Trophoblast cell (in vitro differentiated cells and primary cell): Measurements from ENCODE around the gene AURKA.

ENCODE experiments used
- DNase-seq, 2 donors: peaks; one replicate each; pipeline ENCODE4 v3.0.0-alpha.2; 2016
- H2AFZ ChIP-seq: 2 replicates; pipeline ENCODE4 v1.6.1; 2013; ENCODE audit warnings: low read length, moderate library complexity, mild to moderate bottlenecking; ENCODE audit not compliant: insufficient read depth, poor library complexity
- H2AK5ac ChIP-seq: 2 replicates; pipeline ENCODE4 v1.6.1; 2013; ENCODE audit warnings: mild to moderate bottlenecking, low read length
- H2BK120ac ChIP-seq: 2 replicates; pipeline ENCODE4 v1.6.1; 2013; ENCODE audit warnings: low read length, mild to moderate bottlenecking, moderate library complexity; ENCODE audit not compliant: insufficient read depth, poor library complexity
- H2BK12ac ChIP-seq: 2 replicates; pipeline ENCODE4 v1.6.1; 2013; ENCODE audit warnings: mild to moderate bottlenecking, low read length, moderate library complexity
- H2BK5ac ChIP-seq: 2 replicates; pipeline ENCODE4 v1.6.1; 2013; ENCODE audit warnings: low read length, low read depth, moderate library complexity, mild to moderate bottlenecking; ENCODE audit not compliant: poor library complexity
- H3K14ac ChIP-seq: 2 replicates; pipeline ENCODE4 v1.6.1; 2013; ENCODE audit warnings: mild to moderate bottlenecking, low read length
- H3K18ac ChIP-seq: 2 replicates; pipeline ENCODE4 v1.6.1; 2013; ENCODE audit warnings: mild to moderate bottlenecking, low read length
- H3K23ac ChIP-seq: 2 replicates; pipeline ENCODE4 v1.6.1; 2013; ENCODE audit warnings: low read length
- H3K27ac ChIP-seq: 2 replicates; pipeline ENCODE4 v1.5.1; 2013; ENCODE audit warnings: low read depth, mild to moderate bottlenecking, inconsistent platforms, low read length, moderate library complexity
- H3K27me3 ChIP-seq: 2 replicates; pipeline ENCODE4 v1.6.1; 2013; ENCODE audit warnings: inconsistent platforms, mild to moderate bottlenecking, low read length, moderate library complexity; ENCODE audit not compliant: insufficient read depth
- H3K36me3 ChIP-seq, 2 experiments: 1 replicate in 1 of 2; 2 replicates in 1 of 2; pipeline ENCODE4 v1.6.1; 2013; ENCODE audit warnings: low read length in 2 of 2, mild to moderate bottlenecking in 2 of 2, moderate library complexity in 1 of 2; ENCODE audit not compliant: insufficient read depth in 2 of 2, control insufficient read depth in 1 of 2
- H3K4ac ChIP-seq: 2 replicates; pipeline ENCODE4 v1.6.1; 2013; ENCODE audit warnings: low read depth, mild to moderate bottlenecking, low read length, moderate library complexity
- H3K4me1 ChIP-seq, 2 experiments: 1 replicate in 1 of 2; 2 replicates in 1 of 2; pipeline ENCODE4 v1.6.1; 2013; ENCODE audit warnings: low read length in 2 of 2, mild to moderate bottlenecking in 2 of 2, moderate library complexity in 1 of 2; ENCODE audit not compliant: insufficient read depth in 2 of 2, control insufficient read depth in 1 of 2
- H3K4me2 ChIP-seq: 2 replicates; pipeline ENCODE4 v1.6.1; 2013; ENCODE audit warnings: inconsistent platforms, mild to moderate bottlenecking, low read length, moderate library complexity
- H3K4me3 ChIP-seq: 2 replicates; pipeline ENCODE4 v1.5.1; 2013; ENCODE audit warnings: mild to moderate bottlenecking, low read depth, low read length, inconsistent platforms
- H3K79me1 ChIP-seq: one replicate; pipeline ENCODE4 v1.6.1; 2013; ENCODE audit warnings: low read length
- H3K79me2 ChIP-seq: 2 replicates; pipeline ENCODE4 v1.6.1; 2013; ENCODE audit warnings: low read length, mild to moderate bottlenecking; ENCODE audit not compliant: control insufficient read depth, insufficient read depth, poor library complexity
- H3K9ac ChIP-seq: 2 replicates; pipeline ENCODE4 v1.6.1; 2013; ENCODE audit warnings: mild to moderate bottlenecking, low read length
- H3K9me3 ChIP-seq: 2 replicates; pipeline ENCODE4 v1.6.1; 2013; ENCODE audit warnings: low read depth, mild to moderate bottlenecking, control low read depth, inconsistent platforms, low read length; ENCODE audit not compliant: insufficient read depth
- H4K12ac ChIP-seq: 2 replicates; pipeline ENCODE4 v1.6.1; 2013; ENCODE audit warnings: low read depth, mild to moderate bottlenecking, low read length, moderate library complexity
- H4K8ac ChIP-seq: 2 replicates; pipeline ENCODE4 v1.6.1; 2013; ENCODE audit warnings: low read depth, mild to moderate bottlenecking, low read length, moderate library complexity
- H4K91ac ChIP-seq: one replicate; pipeline ENCODE4 v1.6.1; 2013; ENCODE audit warnings: low read depth, mild to moderate bottlenecking, low read length, moderate library complexity
- WGBS: extraction: QIAGEN DNeasy Blood & Tissue Kit; methylation state at CpG from one replicate; pipeline ENCODE4 v1.1.7; 2013; ENCODE audit warnings: missing lambda C conversion rate; ENCODE audit not compliant: insufficient read length, insufficient coverage; ENCODE audit errors: extremely low coverage; 5-methylcytosine and 5-hydroxymethylcytosine counted together

The AURKA gene

DNA sequence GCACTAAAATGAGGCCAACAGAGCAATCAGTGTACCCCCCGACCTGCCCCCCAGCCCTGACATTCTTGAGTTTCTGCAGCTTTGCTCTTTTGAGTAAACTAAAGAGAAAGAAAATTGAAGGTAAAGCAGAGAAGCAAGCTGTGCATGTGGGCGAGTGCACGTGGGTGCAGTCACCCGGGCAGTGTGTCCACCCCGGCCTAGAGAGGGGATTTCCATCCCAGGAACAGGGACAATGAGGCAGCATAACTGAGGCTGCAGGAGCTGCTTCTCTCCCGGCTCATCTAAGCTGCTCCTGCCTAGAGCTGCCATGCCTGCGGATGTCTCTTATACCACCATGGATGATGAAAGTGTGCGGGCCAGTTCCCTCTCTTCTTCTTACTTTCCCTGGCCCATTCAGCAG lies 36.9 kb upstream of the AURKA start:
- H2BK12ac ChIP-seq = no peak overlapping the region
- no peaks in the 10 kb centered on the region for H3K27me3 ChIP-seq
- H3K4ac ChIP-seq = no peak overlapping the region
- no peak overlapping the region for H3K4me2 ChIP-seq
- no peak overlapping the region for H3K18ac ChIP-seq
- no peak overlapping the region for H4K8ac ChIP-seq
- no peaks in the 10 kb centered on the region for H3K79me2 ChIP-seq
- no peak overlapping the region for H4K12ac ChIP-seq
- H3K4me1 ChIP-seq = peaks cover 0 to 4% of the 10 kb centered on the region in 2 experiments
- no peak overlapping the region for H2AFZ ChIP-seq
- H3K14ac ChIP-seq = no peak overlapping the region
- H2BK5ac ChIP-seq = no peak overlapping the region
- H4K91ac ChIP-seq = no peak overlapping the region
- no peak overlapping the region for H3K27ac ChIP-seq
- H3K9me3 ChIP-seq = no peaks in the 10 kb centered on the region
- no peak for DNase-seq
- H3K23ac ChIP-seq = no peak overlapping the region
- H3K4me3 ChIP-seq = no peak overlapping the region
- no peak overlapping the region for H2BK120ac ChIP-seq
- H3K9ac ChIP-seq = no peak overlapping the region
- no peaks in the 10 kb centered on the region for H3K79me1 ChIP-seq
- WGBS = no CpG with 5 or more reads among the region's 8 CpGs
- no peak overlapping the region for H2AK5ac ChIP-seq
- no peaks in the 10 kb centered on the region for H3K36me3 ChIP-seq

DNA sequence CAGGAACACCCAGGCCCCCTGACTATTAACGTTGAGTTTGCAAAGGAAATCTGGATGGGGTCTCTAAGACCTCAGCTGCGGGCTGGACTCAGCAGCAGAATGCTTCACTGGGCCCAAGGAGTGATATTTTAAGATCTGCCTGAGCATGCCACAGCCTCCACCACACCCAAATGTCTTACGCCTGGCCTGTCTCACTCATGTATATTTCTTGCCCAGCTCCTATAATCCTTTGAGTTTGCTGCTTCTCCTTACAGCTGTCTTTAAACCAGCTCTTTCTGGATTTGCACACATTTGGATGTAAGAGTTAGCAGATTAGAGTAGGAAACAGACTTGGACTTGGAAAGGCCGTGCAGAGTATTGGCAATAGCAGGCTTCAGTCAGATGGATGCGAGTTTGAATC lies 36.4 kb upstream of the AURKA start:
- H3K4me1 ChIP-seq = peaks cover 0 to 2% of the 10 kb centered on the region in 2 experiments
- no peak overlapping the region for H4K91ac ChIP-seq
- no peak overlapping the region for H3K4me3 ChIP-seq
- H2BK120ac ChIP-seq = no peak overlapping the region
- no peak overlapping the region for H3K9ac ChIP-seq
- H4K8ac ChIP-seq = no peak overlapping the region
- H3K23ac ChIP-seq = no peak overlapping the region
- H4K12ac ChIP-seq = no peak overlapping the region
- H3K18ac ChIP-seq = no peak overlapping the region
- H2AK5ac ChIP-seq = no peak overlapping the region
- no peak for DNase-seq
- no peaks in the 10 kb centered on the region for H3K27me3 ChIP-seq
- no peaks in the 10 kb centered on the region for H3K79me1 ChIP-seq
- no peaks in the 10 kb centered on the region for H3K9me3 ChIP-seq
- H3K36me3 ChIP-seq = no peaks in the 10 kb centered on the region
- no peak overlapping the region for H3K27ac ChIP-seq
- H3K4ac ChIP-seq = no peak overlapping the region
- no peak overlapping the region for H3K14ac ChIP-seq
- no peak overlapping the region for H2AFZ ChIP-seq
- H3K4me2 ChIP-seq = no peak overlapping the region
- no CpG with 5 or more reads among the region's 5 CpGs for WGBS
- H2BK12ac ChIP-seq = no peak overlapping the region
- H3K79me2 ChIP-seq = no peaks in the 10 kb centered on the region
- no peak overlapping the region for H2BK5ac ChIP-seq

DNA sequence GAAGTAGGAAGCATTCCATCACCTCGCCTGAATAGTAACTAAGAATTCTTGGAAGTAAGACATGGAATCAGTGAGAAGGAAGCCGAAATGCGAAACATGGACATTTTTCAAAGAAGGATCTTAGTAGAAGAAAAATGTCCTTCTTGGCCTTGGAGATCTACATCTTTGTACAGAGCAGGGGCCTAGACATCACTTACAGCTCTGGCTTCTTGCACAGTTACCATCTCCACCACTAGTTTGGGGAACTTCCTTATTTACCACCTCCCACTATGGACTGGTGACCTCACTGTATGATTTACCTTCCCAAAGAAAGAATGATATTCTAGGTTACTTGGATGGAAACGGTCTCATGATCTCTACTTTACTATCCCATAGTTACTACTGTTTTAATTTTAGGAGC lies 35.8 kb upstream of the AURKA start:
- H3K27me3 ChIP-seq = no peaks in the 10 kb centered on the region
- H3K4me1 ChIP-seq = peaks cover 0 to 3% of the 10 kb centered on the region in 2 experiments

DNA sequence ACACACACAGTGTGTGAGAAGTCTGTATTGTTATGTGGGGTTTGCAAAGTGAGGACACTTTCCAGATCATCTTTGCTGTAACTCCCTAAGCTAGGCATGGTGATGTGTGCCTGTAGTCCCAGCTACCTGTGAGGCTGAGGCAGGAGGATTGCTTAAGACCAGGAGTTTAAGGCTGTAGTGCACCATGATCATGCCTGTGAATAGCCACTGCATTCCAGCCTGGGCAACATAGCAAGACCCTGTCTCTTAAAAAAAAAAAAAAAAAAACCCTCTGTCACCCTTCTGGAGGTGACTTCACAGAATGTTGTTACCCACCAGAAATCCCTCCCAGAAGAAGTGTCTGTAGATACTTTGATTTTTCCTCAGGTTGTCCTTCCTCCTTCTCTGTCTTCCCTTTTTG lies 34.9 kb upstream of the AURKA start:
- H3K18ac ChIP-seq = no peak overlapping the region
- no peak overlapping the region for H3K4me2 ChIP-seq

More for the DNA sequence above, 35.8 kb upstream of the AURKA start:
- Histone ChIP-seq H2AFZ (no peak overlapping the region), H3K4ac (no peak overlapping the region), H4K91ac (no peak overlapping the region), H3K18ac (no peak overlapping the region), H3K14ac (no peak overlapping the region), H3K9ac (no peak overlapping the region), H2AK5ac (no peak overlapping the region), H3K23ac (no peak overlapping the region), H4K12ac (no peak overlapping the region), H3K9me3 (no peaks in the 10 kb centered on the region), H2BK5ac (no peak overlapping the region), H3K79me2 (no peaks in the 10 kb centered on the region), H3K4me2 (no peak overlapping the region), H2BK120ac (no peak overlapping the region), H2BK12ac (no peak overlapping the region), H3K27ac (no peak overlapping the region), H4K8ac (no peak overlapping the region), H3K4me3 (no peak overlapping the region), H3K36me3 (no peaks in the 10 kb centered on the region), H3K79me1 (no peaks in the 10 kb centered on the region)
- no CpG with 5 or more reads among the region's 4 CpGs for WGBS
- DNase-seq = no peak

More for the DNA sequence above, 34.9 kb upstream of the AURKA start:
- no peak overlapping the region for H2BK12ac ChIP-seq
- H3K9me3 ChIP-seq = no peaks in the 10 kb centered on the region
- no peak overlapping the region for H2BK120ac ChIP-seq
- no peak overlapping the region for H2BK5ac ChIP-seq
- no peak overlapping the region for H3K27ac ChIP-seq
- H3K27me3 ChIP-seq = no peaks in the 10 kb centered on the region
- no peak overlapping the region for H4K12ac ChIP-seq
- H3K4me3 ChIP-seq = no peak overlapping the region
- no peak overlapping the region for H4K91ac ChIP-seq
- H3K4ac ChIP-seq = no peak overlapping the region
- no peak overlapping the region for H3K23ac ChIP-seq
- H3K4me1 ChIP-seq = peaks cover 3 to 10% of the 10 kb centered on the region in 2 experiments
- no peak overlapping the region for H3K14ac ChIP-seq
- no peaks in the 10 kb centered on the region for H3K79me2 ChIP-seq
- H3K79me1 ChIP-seq = no peaks in the 10 kb centered on the region
- no peak overlapping the region for H3K9ac ChIP-seq
- no peak overlapping the region for H2AK5ac ChIP-seq
- H3K36me3 ChIP-seq = no peaks in the 10 kb centered on the region
- DNase-seq = no peak
- no peak overlapping the region for H2AFZ ChIP-seq
- H4K8ac ChIP-seq = no peak overlapping the region
